Ishikawa (cell line): ENCODE results near the gene MRTFA.
A peak's percentile ranks its signal among the peaks of the same experiment; 100 is the strongest.

Experiments
- CEBPB ChIP-seq: IDR thresholded peaks from 2 replicates; pipeline ENCODE4 v1.6.1; 2012
- CREB1 ChIP-seq: IDR thresholded peaks from 2 replicates; pipeline ENCODE4 v1.6.1; 2012; ENCODE audit warnings: low read depth
- EGR1 ChIP-seq: IDR thresholded peaks from 2 replicates; pipeline ENCODE4 v1.6.1; 2012
- EP300 ChIP-seq: IDR thresholded peaks from 2 replicates; pipeline ENCODE4 v1.6.1; 2012; ENCODE audit warnings: borderline replicate concordance
- FOXM1 ChIP-seq: IDR thresholded peaks from 2 replicates; pipeline ENCODE4 v1.6.1; 2012; ENCODE audit warnings: low read depth, borderline replicate concordance
- NFIC ChIP-seq: IDR thresholded peaks from 2 replicates; pipeline ENCODE4 v1.6.1; 2012
- RAD21 ChIP-seq: IDR thresholded peaks from 2 replicates; pipeline ENCODE4 v1.6.1; 2012; ENCODE audit warnings: low read depth
- REST ChIP-seq: IDR thresholded peaks from 2 replicates; pipeline ENCODE4 v1.6.1; 2012; ENCODE audit warnings: low read depth, mild to moderate bottlenecking
- TAF1 ChIP-seq: IDR thresholded peaks from 2 replicates; pipeline ENCODE4 v1.6.1; 2012; ENCODE audit warnings: low read depth, mild to moderate bottlenecking
- TCF12 ChIP-seq: IDR thresholded peaks from 2 replicates; pipeline ENCODE4 v1.6.1; 2012; ENCODE audit warnings: low read depth
- TEAD4 ChIP-seq: IDR thresholded peaks from 2 replicates; pipeline ENCODE4 v1.6.1; 2012
- YY1 ChIP-seq: IDR thresholded peaks from 2 replicates; pipeline ENCODE4 v1.6.1; 2012; ENCODE audit warnings: low read depth
- ZBTB7A ChIP-seq: IDR thresholded peaks from 2 replicates; pipeline ENCODE4 v1.6.1; 2012; ENCODE audit warnings: low read depth
- TF ChIP-seq, protein P1 (sequence below): IDR thresholded peaks from 2 replicates; pipeline ENCODE4 v1.6.1; 2012
- TF ChIP-seq, protein P2 (sequence below): IDR thresholded peaks from 2 replicates; pipeline ENCODE4 v1.6.1; 2012

The MRTFA gene

DNA sequence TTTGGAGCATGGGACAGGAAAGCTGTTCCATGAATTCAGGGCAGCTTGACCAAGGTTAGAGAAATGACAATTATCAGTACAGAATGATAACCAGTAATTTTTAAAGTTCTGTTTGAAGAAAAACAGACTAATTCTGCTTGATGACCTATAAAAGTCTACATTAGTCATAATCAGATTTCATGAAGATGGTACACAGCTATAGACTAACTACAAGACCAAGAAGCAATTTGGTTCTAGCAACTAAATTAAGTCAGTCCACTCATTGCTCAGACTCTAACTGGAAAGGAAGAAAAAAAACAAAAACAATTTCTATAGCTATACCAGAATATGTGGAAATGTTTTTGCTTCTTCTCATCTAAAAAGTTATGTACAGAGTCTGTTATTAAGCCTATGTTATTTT is 24.9 kb downstream of the MRTFA start:
- no peak for TF ChIP-seq CEBPB

DNA sequence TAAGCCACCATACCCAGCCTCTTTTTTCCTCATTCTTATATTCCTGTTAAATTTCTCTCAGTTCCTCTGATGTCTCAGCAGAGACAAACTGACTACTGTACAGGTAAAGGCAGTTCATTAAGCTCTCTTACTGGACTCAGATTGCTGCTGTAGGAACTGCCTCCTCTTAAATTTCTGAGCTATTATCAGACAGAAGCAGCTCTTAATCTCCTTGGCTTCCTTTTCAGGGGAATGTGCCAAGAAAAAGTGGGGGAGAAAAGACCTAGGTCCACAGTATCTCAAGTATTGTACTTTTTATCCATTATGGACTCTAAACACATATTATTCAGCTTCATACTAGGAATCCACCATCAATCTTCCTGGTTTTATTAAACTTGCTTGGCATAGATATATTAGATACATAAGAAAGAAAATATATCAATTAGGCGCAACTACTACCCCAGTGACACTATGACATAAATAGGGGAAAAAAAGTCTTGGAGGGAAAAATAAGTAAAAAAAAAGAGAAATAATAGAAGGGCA is 26.1 kb downstream of the MRTFA start:
- no peak for TF ChIP-seq CEBPB
- no peak for TF ChIP-seq RAD21
- TF ChIP-seq ZBTB7A, result no peak
- no peak for TF ChIP-seq REST
- no peak for TF ChIP-seq TCF12
- no peak for TF ChIP-seq TEAD4
- TF ChIP-seq NFIC, result no peak
- TF ChIP-seq, protein P1, sequence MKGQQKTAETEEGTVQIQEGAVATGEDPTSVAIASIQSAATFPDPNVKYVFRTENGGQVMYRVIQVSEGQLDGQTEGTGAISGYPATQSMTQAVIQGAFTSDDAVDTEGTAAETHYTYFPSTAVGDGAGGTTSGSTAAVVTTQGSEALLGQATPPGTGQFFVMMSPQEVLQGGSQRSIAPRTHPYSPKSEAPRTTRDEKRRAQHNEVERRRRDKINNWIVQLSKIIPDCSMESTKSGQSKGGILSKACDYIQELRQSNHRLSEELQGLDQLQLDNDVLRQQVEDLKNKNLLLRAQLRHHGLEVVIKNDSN, result no peak
- no peak for TF ChIP-seq EP300
- TF ChIP-seq EGR1, result no peak
- no peak for TF ChIP-seq YY1
- TF ChIP-seq, protein P2, sequence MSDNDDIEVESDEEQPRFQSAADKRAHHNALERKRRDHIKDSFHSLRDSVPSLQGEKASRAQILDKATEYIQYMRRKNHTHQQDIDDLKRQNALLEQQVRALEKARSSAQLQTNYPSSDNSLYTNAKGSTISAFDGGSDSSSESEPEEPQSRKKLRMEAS, result no peak
- no peak for TF ChIP-seq CREB1
- no peak for TF ChIP-seq TAF1
- TF ChIP-seq FOXM1, result no peak

GRCh38 chr22:40609216-40609615 is 27.3 kb downstream of the MRTFA start:
- TF ChIP-seq TEAD4 (no peak), YY1 (no peak)
- TF ChIP-seq, protein P1, result no peak

- TF ChIP-seq CREB1 (no peak), TCF12 (no peak), RAD21 (no peak), CEBPB (no peak), YY1 (no peak), TEAD4 (no peak), NFIC (no peak), EP300 (no peak), EGR1 (no peak)
- TF ChIP-seq, protein P1, result no peak
These were observed 29.0 kb downstream of the MRTFA start for GRCh38 chr22:40607506-40607905.

GRCh38 chr22:40606306-40606705 is 30.2 kb downstream of the MRTFA start:
- TF ChIP-seq, protein P1, result no peak

DNA sequence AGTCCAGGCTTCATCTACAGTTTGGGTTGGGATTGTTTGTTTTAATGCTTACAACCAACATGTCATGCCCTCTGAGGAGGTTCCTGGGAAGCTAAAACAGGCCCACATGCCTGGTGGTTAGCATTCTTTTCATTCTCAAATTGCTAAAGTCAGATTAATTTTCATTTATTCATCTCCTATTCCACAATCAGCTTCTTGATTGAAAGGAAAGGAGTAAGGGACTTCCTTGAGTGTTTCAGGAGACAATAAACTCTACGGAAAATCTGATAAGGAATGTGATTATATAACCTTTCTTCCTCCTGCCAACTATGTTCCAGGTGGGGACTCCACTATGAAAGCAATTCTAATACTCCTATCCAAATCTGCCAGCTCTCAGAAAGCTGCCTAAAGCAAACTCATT is 30.8 kb downstream of the MRTFA start:
- no peak for TF ChIP-seq TCF12
- TF ChIP-seq TEAD4, result 0 out of 2 replicates have a peak, but pooled peaks have one; percentile 23

GRCh38 chr22:40603088-40603605 is 33.4 kb downstream of the MRTFA start:
- TF ChIP-seq EP300 (no peak), TCF12 (no peak), RAD21 (no peak), TEAD4 (no peak)
- TF ChIP-seq, protein P1, result no peak

- TF ChIP-seq, protein P1, result no peak
- TF ChIP-seq NFIC (no peak), FOXM1 (no peak), RAD21 (no peak), CREB1 (no peak), ZBTB7A (no peak), EGR1 (no peak), TEAD4 (no peak)
These were observed 34.3 kb downstream of the MRTFA start for GRCh38 chr22:40602231-40602630.
